Measurements from ENCODE around the gene PCSK2. TPM values are rescaled to one million over a fixed set of nuclear protein-coding genes. Genes with fewer than 3 reads are reported as not detected.
A peak's percentile ranks its signal among the peaks of the same experiment; 100 is the strongest.
"Not testable (repeated sequence)": the region's sequence is repeated elsewhere in the genome, so short reads cannot be mapped to it uniquely, and the experiment has no call there.

PCSK2 gene
- polyA plus RNA-seq, 1 donor = 2.8 TPM

DNA sequence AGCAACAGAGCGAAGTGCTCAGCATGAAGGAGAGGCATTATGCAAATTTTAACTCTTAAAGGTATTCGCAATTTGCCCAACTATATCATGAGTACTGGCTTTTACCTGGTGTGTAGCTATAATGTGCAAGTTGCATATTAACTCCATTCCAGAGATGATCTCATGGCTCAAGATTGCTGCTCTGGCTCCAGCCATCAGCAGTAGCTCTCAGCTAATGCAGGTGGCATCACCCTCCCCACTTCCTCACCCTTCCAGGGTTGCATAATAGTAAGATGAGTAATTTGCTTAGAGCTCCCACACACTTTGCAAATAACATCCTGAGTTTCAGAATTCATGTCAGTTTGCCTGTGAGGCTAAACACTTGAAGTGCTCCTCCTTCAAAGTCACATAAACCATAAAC is 15.9 kb upstream of the PCSK2 start:
- no peak for DNase-seq
- WGBS (ENCODE audit: insufficient coverage, low lambda C conversion rate) = no CpG with 5 or more reads among the region's 2 CpGs
- Histone ChIP-seq H3K9me3 (ENCODE audit: control insufficient read depth, low read depth, low read length) (no peaks in the 10 kb centered on the region), H3K27ac (ENCODE audit: low read length) (no peak overlapping the region), H3K27me3 (ENCODE audit: control insufficient read depth, insufficient read depth, low read length) (no peaks in the 10 kb centered on the region), H3K4me1 (ENCODE audit: control insufficient read depth, insufficient read depth, low read length) (no peaks in the 10 kb centered on the region), H3K4me3 (ENCODE audit: low read length) (no peak overlapping the region), H3K36me3 (ENCODE audit: control insufficient read depth, insufficient read depth, low read length) (no peaks in the 10 kb centered on the region)

DNA sequence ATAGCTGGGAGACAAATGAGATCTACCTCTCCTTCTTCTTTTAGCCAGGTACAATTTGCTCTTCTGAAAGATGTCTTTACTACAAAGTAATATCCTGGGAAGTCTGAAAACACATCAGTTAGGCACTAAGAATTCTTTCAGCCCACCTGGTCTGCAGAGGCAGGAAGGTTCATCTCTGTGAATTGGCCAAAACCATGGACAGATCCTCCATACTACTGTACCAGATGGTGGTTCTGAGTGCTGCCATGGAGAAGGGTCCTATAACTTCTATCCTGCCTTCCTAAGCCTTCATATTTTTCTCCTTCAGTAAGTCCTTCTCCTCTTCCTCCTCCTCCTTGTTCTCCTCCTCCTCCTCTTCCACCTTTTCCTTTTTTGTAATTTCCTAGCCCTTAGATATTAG is 11.7 kb upstream of the PCSK2 start:
- DNase-seq = no peak
- no peaks in the 10 kb centered on the region for H3K9me3 ChIP-seq (ENCODE audit: control insufficient read depth, low read depth, low read length)
- no peaks in the 10 kb centered on the region for H3K36me3 ChIP-seq (ENCODE audit: control insufficient read depth, insufficient read depth, low read length)
- H3K27ac ChIP-seq (ENCODE audit: low read length) = no peak overlapping the region
- no peak overlapping the region for H3K4me3 ChIP-seq (ENCODE audit: low read length)
- no peaks in the 10 kb centered on the region for H3K4me1 ChIP-seq (ENCODE audit: control insufficient read depth, insufficient read depth, low read length)
- no peaks in the 10 kb centered on the region for H3K27me3 ChIP-seq (ENCODE audit: control insufficient read depth, insufficient read depth, low read length)

DNA sequence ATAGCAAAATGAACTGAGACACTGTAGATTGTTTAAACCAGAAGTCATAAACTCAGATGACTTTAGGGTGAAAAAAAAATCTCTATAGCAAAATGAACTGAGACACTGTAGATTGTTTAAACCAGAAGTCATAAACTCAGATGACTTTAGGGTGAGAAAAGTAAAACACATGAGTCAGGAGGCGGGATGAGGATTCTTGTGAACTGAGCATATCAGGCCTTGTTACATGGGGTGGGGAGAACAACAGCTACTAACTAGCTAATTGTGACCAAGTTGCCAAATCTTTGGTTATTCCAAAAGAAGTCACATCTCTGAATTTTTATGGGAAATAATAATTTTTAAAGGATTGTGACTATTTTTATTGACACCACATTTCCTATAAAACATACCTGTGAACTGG is 7.0 kb upstream of the PCSK2 start:
- DNase-seq; H3K27me3 ChIP-seq (ENCODE audit: control insufficient read depth, insufficient read depth, low read length); H3K9me3 ChIP-seq (ENCODE audit: control insufficient read depth, low read depth, low read length); H3K36me3 ChIP-seq (ENCODE audit: control insufficient read depth, insufficient read depth, low read length); H3K27ac ChIP-seq (ENCODE audit: low read length); H3K4me3 ChIP-seq (ENCODE audit: low read length); H3K4me1 ChIP-seq (ENCODE audit: control insufficient read depth, insufficient read depth, low read length): not testable (repeated sequence)
- no CpG with 5 or more reads among the region's 1 CpG for WGBS (ENCODE audit: insufficient coverage, low lambda C conversion rate)

DNA sequence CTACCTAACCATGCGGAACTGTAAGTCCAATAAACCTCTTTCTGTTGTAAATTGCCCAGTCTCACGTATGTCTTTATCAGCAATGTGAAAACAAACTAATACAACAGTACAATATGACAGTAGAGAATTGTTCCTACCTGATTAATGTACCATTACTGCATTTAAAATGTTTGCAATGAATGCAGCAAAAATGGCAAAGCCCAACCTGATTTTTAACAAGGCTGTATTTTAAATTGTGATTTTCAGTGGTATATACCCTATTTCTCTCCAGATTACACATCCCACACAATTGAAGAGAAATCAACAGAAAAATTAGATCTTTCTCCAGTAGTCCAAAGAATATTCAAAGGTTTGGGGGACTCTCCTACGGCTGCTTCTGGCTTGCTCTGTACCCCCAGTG is 3.3 kb upstream of the PCSK2 start:
- Histone ChIP-seq H3K9me3 (ENCODE audit: control insufficient read depth, low read depth, low read length) (no peaks in the 10 kb centered on the region), H3K36me3 (ENCODE audit: control insufficient read depth, insufficient read depth, low read length) (no peaks in the 10 kb centered on the region), H3K4me3 (ENCODE audit: low read length) (no peak overlapping the region), H3K27ac (ENCODE audit: low read length) (no peak overlapping the region), H3K4me1 (ENCODE audit: control insufficient read depth, insufficient read depth, low read length) (no peaks in the 10 kb centered on the region), H3K27me3 (ENCODE audit: control insufficient read depth, insufficient read depth, low read length) (peaks cover 44% of the 10 kb centered on the region)
- no peak for DNase-seq
- WGBS (ENCODE audit: insufficient coverage, low lambda C conversion rate) = no CpG with 5 or more reads among the region's 3 CpGs

DNA sequence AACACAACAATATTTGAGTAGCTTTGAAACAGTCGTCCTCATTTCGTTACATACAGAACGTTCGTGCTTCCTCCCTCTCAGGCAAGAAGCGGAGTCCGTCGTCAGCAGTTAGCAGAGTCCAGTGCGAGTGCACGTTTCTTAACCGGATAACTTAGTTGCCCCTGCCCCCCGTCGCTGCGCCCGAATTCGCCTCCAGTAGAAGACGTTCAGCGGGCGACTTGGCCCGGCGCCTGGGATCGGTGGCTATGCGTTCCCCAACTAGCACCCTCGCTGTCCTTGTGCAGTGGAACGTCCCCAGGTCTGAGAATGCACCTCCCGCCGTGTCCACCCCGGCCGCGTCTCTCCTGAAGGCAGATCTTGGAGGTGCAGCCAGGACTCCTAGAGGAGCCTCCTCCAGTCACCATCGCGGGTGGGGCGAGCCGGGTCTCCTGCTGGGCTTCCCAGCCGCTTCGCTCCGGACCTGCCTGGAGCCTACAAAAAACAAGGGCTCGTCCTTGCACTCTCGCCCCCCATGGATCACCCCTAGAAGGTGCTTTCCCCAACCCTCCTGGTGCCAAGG is 910 bp upstream of the PCSK2 start:
- H3K36me3 ChIP-seq (ENCODE audit: control insufficient read depth, insufficient read depth, low read length) = no peaks in the 10 kb centered on the region
- H3K4me3 ChIP-seq (ENCODE audit: low read length) = peak overlapping the region; percentile 31
- peak in 1 of 2 donors; percentile 17 for DNase-seq
- no peak overlapping the region for H3K27ac ChIP-seq (ENCODE audit: low read length)
- no peaks in the 10 kb centered on the region for H3K9me3 ChIP-seq (ENCODE audit: control insufficient read depth, low read depth, low read length)
- no peaks in the 10 kb centered on the region for H3K4me1 ChIP-seq (ENCODE audit: control insufficient read depth, insufficient read depth, low read length)
- no CpG with 5 or more reads among the region's 38 CpGs for WGBS (ENCODE audit: insufficient coverage, low lambda C conversion rate)
- H3K27me3 ChIP-seq (ENCODE audit: control insufficient read depth, insufficient read depth, low read length) = peaks cover 60% of the 10 kb centered on the region

DNA sequence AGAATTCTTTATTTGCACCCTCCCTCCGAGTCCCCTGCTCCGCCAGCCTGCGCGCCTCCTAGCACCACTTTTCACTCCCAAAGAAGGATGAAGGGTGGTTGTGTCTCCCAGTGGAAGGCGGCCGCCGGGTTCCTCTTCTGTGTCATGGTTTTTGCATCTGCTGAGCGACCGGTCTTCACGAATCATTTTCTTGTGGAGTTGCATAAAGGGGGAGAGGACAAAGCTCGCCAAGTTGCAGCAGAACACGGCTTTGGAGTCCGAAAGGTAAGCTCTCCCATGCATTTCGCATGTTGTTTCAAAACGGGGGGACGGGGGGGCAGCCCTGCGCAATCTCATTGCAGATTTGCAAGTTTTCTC is 357 bp downstream of the PCSK2 start:
- peak overlapping the region; percentile 2 for H3K4me3 ChIP-seq (ENCODE audit: low read length)
- WGBS (ENCODE audit: insufficient coverage, low lambda C conversion rate) = 7% methylated on average over 3 of the region's 17 CpGs
- no peaks in the 10 kb centered on the region for H3K9me3 ChIP-seq (ENCODE audit: control insufficient read depth, low read depth, low read length)
- peak in 1 of 2 donors; percentile 5 for DNase-seq
- no peaks in the 10 kb centered on the region for H3K4me1 ChIP-seq (ENCODE audit: control insufficient read depth, insufficient read depth, low read length)
- H3K36me3 ChIP-seq (ENCODE audit: control insufficient read depth, insufficient read depth, low read length) = no peaks in the 10 kb centered on the region
- H3K27me3 ChIP-seq (ENCODE audit: control insufficient read depth, insufficient read depth, low read length) = peaks cover 64% of the 10 kb centered on the region
- no peak overlapping the region for H3K27ac ChIP-seq (ENCODE audit: low read length)

DNA sequence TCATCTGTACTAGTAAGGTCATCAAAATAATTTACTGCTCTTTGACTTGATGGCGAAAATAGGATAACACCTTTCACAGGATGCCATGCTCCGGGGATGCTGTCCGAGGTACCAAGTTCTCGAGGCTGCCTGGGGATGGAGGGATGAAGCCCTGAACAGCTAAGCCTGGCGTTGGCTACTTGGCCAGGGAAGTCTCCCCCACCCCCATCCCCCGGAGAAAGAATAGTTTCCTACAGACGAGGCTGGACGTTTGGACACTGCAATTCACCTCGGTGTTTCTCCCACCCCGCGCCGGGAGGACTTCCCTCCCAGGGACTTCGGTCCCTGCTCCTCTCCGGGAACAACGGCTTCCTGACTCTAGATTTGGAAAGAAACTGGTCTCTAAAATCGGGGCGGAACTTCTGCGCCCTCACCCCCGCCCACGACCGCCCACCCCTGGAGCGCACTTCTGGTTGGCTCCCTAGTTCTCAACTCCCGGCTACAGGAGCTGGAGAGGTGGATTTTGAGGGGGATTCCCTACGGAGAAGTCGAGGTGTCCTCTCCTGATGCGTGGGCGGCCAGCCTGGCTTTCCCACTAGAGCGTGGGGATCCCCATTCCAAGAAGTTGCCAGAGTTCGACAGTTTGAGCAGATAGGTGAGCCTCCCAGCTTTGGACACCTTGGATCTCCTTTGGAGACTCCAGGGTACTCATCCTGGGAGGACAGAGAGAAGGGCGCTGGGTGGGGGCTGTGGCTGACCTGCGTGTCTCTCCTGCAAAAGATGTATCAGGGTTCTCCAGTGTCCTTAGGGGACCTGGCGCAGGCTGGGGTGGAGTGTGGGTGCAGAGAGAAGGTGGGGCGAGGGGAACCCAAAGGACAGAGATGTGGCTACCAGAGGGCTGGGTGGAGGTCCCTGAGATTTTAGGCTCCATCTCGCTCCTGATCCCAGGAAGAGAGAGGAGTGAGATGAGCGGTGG is 1.1 kb downstream of the PCSK2 start:
- no CpG with 5 or more reads among the region's 35 CpGs for WGBS (ENCODE audit: insufficient coverage, low lambda C conversion rate)
- Histone ChIP-seq H3K4me3 (ENCODE audit: low read length) (peak overlapping the region; percentile 24), H3K27me3 (ENCODE audit: control insufficient read depth, insufficient read depth, low read length) (peaks cover 64% of the 10 kb centered on the region), H3K4me1 (ENCODE audit: control insufficient read depth, insufficient read depth, low read length) (no peaks in the 10 kb centered on the region), H3K36me3 (ENCODE audit: control insufficient read depth, insufficient read depth, low read length) (no peaks in the 10 kb centered on the region), H3K27ac (ENCODE audit: low read length) (no peak overlapping the region), H3K9me3 (ENCODE audit: control insufficient read depth, low read depth, low read length) (no peaks in the 10 kb centered on the region)
- peak in 1 of 2 donors; percentile 8 for DNase-seq

DNA sequence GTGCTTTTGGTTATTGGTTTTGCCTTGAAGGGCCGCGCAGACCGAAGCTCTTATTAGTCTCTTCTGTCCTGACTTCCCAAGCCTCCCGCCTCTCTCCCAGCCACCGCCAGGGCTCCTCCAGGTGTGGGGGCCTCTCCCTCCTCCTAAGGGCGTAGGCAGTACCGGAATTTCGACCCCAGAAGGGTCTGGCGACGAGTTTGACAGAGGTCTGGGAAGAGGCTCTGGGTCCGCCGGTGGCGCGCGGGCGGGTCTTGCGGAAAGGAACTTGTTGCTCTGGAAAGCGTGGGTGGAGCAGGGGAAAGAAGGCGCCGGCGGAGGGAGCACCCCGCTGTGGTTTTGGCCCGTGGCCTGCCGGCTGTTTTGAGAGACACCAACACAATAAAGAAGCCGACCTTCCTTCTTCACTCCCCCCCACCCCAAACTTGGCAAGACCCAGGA is 1.8 kb downstream of the PCSK2 start:
- Histone ChIP-seq H3K4me3 (ENCODE audit: low read length) (peak overlapping the region; percentile 24), H3K27ac (ENCODE audit: low read length) (no peak overlapping the region), H3K4me1 (ENCODE audit: control insufficient read depth, insufficient read depth, low read length) (no peaks in the 10 kb centered on the region), H3K36me3 (ENCODE audit: control insufficient read depth, insufficient read depth, low read length) (no peaks in the 10 kb centered on the region), H3K27me3 (ENCODE audit: control insufficient read depth, insufficient read depth, low read length) (peaks cover 64% of the 10 kb centered on the region), H3K9me3 (ENCODE audit: control insufficient read depth, low read depth, low read length) (no peaks in the 10 kb centered on the region)
- no CpG with 5 or more reads among the region's 25 CpGs for WGBS (ENCODE audit: insufficient coverage, low lambda C conversion rate)
- DNase-seq = no peak

DNA sequence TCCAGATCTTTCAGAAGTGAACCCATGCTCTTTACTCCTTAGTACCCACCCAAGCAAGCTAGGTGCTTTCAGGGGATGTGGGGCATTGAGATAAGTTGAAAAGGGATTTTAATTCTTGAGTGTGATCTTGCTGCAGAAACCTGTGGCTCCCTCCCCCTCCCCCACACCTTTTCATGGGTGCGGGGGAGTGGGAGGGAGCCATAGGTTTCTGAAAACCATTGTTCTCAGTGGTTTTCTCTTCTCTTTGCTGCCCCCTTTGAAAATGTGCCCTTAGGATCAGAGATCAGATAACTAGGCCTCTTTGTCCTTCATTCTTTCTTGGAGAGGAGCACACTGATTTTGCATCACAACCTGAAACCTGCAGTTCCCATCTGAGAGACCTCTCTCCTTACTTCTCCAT is 2.4 kb downstream of the PCSK2 start:
- H3K4me3 ChIP-seq (ENCODE audit: low read length) = no peak overlapping the region
- no peaks in the 10 kb centered on the region for H3K4me1 ChIP-seq (ENCODE audit: control insufficient read depth, insufficient read depth, low read length)
- H3K36me3 ChIP-seq (ENCODE audit: control insufficient read depth, insufficient read depth, low read length) = no peaks in the 10 kb centered on the region
- DNase-seq = no peak
- peaks cover 59% of the 10 kb centered on the region for H3K27me3 ChIP-seq (ENCODE audit: control insufficient read depth, insufficient read depth, low read length)
- H3K27ac ChIP-seq (ENCODE audit: low read length) = no peak overlapping the region
- H3K9me3 ChIP-seq (ENCODE audit: control insufficient read depth, low read depth, low read length) = no peaks in the 10 kb centered on the region
- no CpG with 5 or more reads among the region's 1 CpG for WGBS (ENCODE audit: insufficient coverage, low lambda C conversion rate)

DNA sequence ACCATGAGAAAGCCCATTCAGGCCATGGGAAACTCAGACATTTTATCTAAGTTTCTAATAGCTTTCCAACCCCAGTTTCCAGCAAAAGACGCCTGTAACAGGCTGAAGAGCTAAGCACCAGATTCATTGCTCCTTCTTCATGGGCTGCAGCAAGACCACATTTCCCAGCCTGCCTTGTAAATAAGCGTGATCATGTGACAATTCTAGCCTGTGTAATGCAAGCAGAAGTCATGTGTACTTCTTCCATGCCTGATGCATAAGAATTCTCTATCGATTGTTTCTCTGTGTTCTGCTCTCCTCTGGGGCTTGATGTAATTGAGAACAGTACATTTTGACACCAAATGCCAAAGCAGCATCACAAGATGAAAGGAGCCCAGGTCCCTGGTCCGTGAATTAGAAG is 6.8 kb downstream of the PCSK2 start:
- H3K9me3 ChIP-seq (ENCODE audit: control insufficient read depth, low read depth, low read length) = no peaks in the 10 kb centered on the region

DNA sequence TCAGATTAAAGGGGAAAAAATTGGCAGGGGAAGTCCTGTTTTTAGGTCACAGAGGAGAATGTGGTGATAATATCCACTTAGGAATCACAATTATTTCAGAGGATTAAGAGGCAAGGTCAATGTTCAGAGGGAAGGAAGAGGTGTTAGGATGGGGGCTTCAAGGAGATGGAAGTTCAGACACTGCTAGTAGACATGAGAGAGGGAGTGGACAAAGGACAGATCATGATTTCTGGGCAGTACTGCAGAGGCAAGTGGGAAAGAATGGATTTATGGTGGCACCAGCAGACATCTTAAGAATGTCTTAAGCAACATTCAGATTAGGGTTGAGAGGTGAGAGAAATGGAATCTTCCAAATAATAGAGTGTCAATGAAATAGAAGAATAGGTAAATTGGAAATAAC is 9.9 kb downstream of the PCSK2 start:
- Histone ChIP-seq H3K36me3 (ENCODE audit: control insufficient read depth, insufficient read depth, low read length) (no peaks in the 10 kb centered on the region), H3K27me3 (ENCODE audit: control insufficient read depth, insufficient read depth, low read length) (peaks cover 1% of the 10 kb centered on the region), H3K9me3 (ENCODE audit: control insufficient read depth, low read depth, low read length) (no peaks in the 10 kb centered on the region), H3K4me3 (ENCODE audit: low read length) (no peak overlapping the region), H3K27ac (ENCODE audit: low read length) (no peak overlapping the region), H3K4me1 (ENCODE audit: control insufficient read depth, insufficient read depth, low read length) (no peaks in the 10 kb centered on the region)
- no peak for DNase-seq

More for the DNA sequence above, 6.8 kb downstream of the PCSK2 start:
- no peak overlapping the region for H3K4me3 ChIP-seq (ENCODE audit: low read length)
- no peaks in the 10 kb centered on the region for H3K4me1 ChIP-seq (ENCODE audit: control insufficient read depth, insufficient read depth, low read length)
- peaks cover 20% of the 10 kb centered on the region for H3K27me3 ChIP-seq (ENCODE audit: control insufficient read depth, insufficient read depth, low read length)
- H3K27ac ChIP-seq (ENCODE audit: low read length) = no peak overlapping the region
- H3K36me3 ChIP-seq (ENCODE audit: control insufficient read depth, insufficient read depth, low read length) = no peaks in the 10 kb centered on the region
- no peak for DNase-seq
- no CpG with 5 or more reads among the region's 4 CpGs for WGBS (ENCODE audit: insufficient coverage, low lambda C conversion rate)

Data from large intestine (tissue), 3 donors.